HCT116 (cell line): ENCODE data around the gene MFSD6. TPM values are rescaled to one million over a fixed set of nuclear protein-coding genes. Genes with fewer than 3 reads are reported as not detected.

Source experiments
- ATAC-seq: fragments of 200-7000 bp; cut with Tn5 transposase; 2 replicates; pipeline ENCODE4 v1.9.1; 2020; ENCODE audit warnings: mild to moderate bottlenecking, moderate library complexity
- BruUV-seq: library from RNA; stranded (reverse); fragments of 400-500 nt; replicated peaks from 2 replicates; lab custom pipeline; 2021; lab: Mats Ljungman, UMichigan
- CTCF ChIA-PET: fragments of 300-600 bp; sonication (Branson Sonifier 250); formaldehyde crosslinking; loops from one replicate; lab custom pipeline; 2021; ENCODE audit warnings: antibody characterized with exemption; lab: Charles Lee
- POLR2A ChIA-PET: fragments of 300-600, 350-600 bp; sonication (Branson Sonifier 250); formaldehyde crosslinking; loops from one replicate; lab custom pipeline; 2021; ENCODE audit warnings: antibody characterized with exemption; lab: Charles Lee
- RAD21 ChIA-PET, 2 experiments: fragments of 300-600 bp; sonication (Branson Sonifier 250); formaldehyde crosslinking; loops; one replicate each; lab custom pipeline; 2023; ENCODE audit warnings: low total read pairs in 2 of 2; ENCODE audit not compliant: uncharacterized antibody in 2 of 2, unreplicated experiment in 2 of 2, low non-redundant PET in 1 of 2; lab: Charles Lee
- DNase-seq: peaks from one replicate; pipeline ENCODE4 v3.0.0-alpha.2; 2010; ENCODE audit warnings: low read depth, low spot score
- H2AFZ ChIP-seq: fragments of 200-600 bp; shearing (Covaris generic), sonication (generic); 2 replicates; pipeline ENCODE4 v1.6.1; 2017; ENCODE audit warnings: low read depth, mixed run types, mixed read lengths, antibody characterized with exemption, low read length; ENCODE audit not compliant: poor library complexity, severe bottlenecking
- H3K27ac ChIP-seq: 2 replicates; pipeline ENCODE4 v1.5.1; 2012; ENCODE audit warnings: low read depth, low read length
- H3K27me3 ChIP-seq: fragments of 200-600 bp; sonication (generic); 2 replicates; pipeline ENCODE4 v1.6.1; 2016; ENCODE audit warnings: mixed run types, low read length, mixed read lengths; ENCODE audit not compliant: insufficient read depth
- H3K36me3 ChIP-seq, 2 experiments: fragments of 200-500 bp in 1 of 2; fragments of 200-600 bp in 1 of 2; sonication (Bioruptor generic) in 1 of 2; sonication (generic) in 1 of 2; 2 replicates each; pipeline versions ENCODE4 v1.5.1 to v1.6.1; 2014 to 2016; ENCODE audit warnings: low read length in 2 of 2, inconsistent platforms in 1 of 2, mixed read lengths in 1 of 2, mixed run types in 1 of 2; ENCODE audit not compliant: insufficient read depth in 2 of 2, control insufficient read depth in 1 of 2
- H3K4me1 ChIP-seq, 2 experiments: fragments of 200-600 bp in 1 of 2; sonication (generic) in 1 of 2; 2 replicates each; pipeline versions ENCODE4 v1.5.1 to v1.6.1; 2012 to 2017; ENCODE audit warnings: low read length in 2 of 2, inconsistent platforms in 1 of 2, mild to moderate bottlenecking in 1 of 2, mixed read lengths in 1 of 2, mixed run types in 1 of 2, moderate library complexity in 1 of 2; ENCODE audit not compliant: insufficient read depth in 2 of 2, control insufficient read depth in 1 of 2
- H3K4me2 ChIP-seq: fragments of 200-600 bp; sonication (generic); 2 replicates; pipeline ENCODE4 v1.6.1; 2017; ENCODE audit warnings: mixed run types, low read length, mixed read lengths
- H3K4me3 ChIP-seq, 2 experiments: fragments of 200-600 bp in 1 of 2; sonication (generic) in 1 of 2; replicated peaks in 1 of 2; 2 replicates each; pipeline ENCODE4 v1.5.1; 2011 to 2016; ENCODE audit warnings: low read length in 2 of 2, control low read depth in 1 of 2, low read depth in 1 of 2, mild to moderate bottlenecking in 1 of 2, mixed read lengths in 1 of 2, mixed run types in 1 of 2
- H3K79me2 ChIP-seq: fragments of 200-600 bp; sonication (generic); 2 replicates; pipeline ENCODE4 v1.6.1; 2017; ENCODE audit warnings: mild to moderate bottlenecking, mixed run types, low read length, moderate library complexity, mixed read lengths; ENCODE audit not compliant: insufficient read depth
- H3K9ac ChIP-seq: fragments of 200-600 bp; sonication (generic); 2 replicates; pipeline ENCODE4 v1.6.1; 2016; ENCODE audit warnings: low read length, mixed read lengths
- H3K9me2 ChIP-seq: fragments of 200-600 bp; sonication (generic), shearing (Covaris generic); 2 replicates; pipeline ENCODE4 v1.6.1; 2017; ENCODE audit warnings: mixed run types, mild to moderate bottlenecking, moderate library complexity; ENCODE audit not compliant: insufficient read depth
- H3K9me3 ChIP-seq, 2 experiments: fragments of 200-500 bp in 1 of 2; fragments of 200-600 bp in 1 of 2; sonication (Bioruptor generic) in 1 of 2; sonication (generic) in 1 of 2; 2 replicates each; pipeline ENCODE4 v1.6.1; 2014 to 2017; ENCODE audit warnings: low read length in 2 of 2, mixed read lengths in 2 of 2, inconsistent platforms in 1 of 2, low read depth in 1 of 2, mild to moderate bottlenecking in 1 of 2, mixed run types in 1 of 2, moderate library complexity in 1 of 2; ENCODE audit not compliant: control insufficient read depth in 1 of 2, insufficient read depth in 1 of 2
- H4K20me1 ChIP-seq: fragments of 200-600 bp; sonication (generic), shearing (Covaris generic); 2 replicates; pipeline ENCODE4 v1.6.1; 2017; ENCODE audit warnings: mixed run types, mild to moderate bottlenecking, moderate library complexity; ENCODE audit not compliant: insufficient read depth
- CEBPB ChIP-seq: IDR thresholded peaks from 2 replicates; pipeline ENCODE4 v1.6.1; 2012; ENCODE audit warnings: low read depth
- EGR1 ChIP-seq: IDR thresholded peaks from 2 replicates; pipeline ENCODE4 v1.6.1; 2012; ENCODE audit warnings: low read depth
- EZH2 ChIP-seq: fragments of 200-600 bp; sonication (generic); IDR thresholded peaks from 2 replicates; pipeline ENCODE4 v1.6.1; 2017; ENCODE audit warnings: antibody characterized with exemption, mixed run types
- FOSL1 ChIP-seq: IDR thresholded peaks from 2 replicates; pipeline ENCODE4 v1.6.1; 2012; ENCODE audit warnings: low read depth
- JUND ChIP-seq: IDR thresholded peaks from 2 replicates; pipeline ENCODE4 v1.6.1; 2012
- POLR2A ChIP-seq: IDR thresholded peaks from 2 replicates; pipeline ENCODE4 v1.7.0; 2011; ENCODE audit warnings: borderline replicate concordance; ENCODE audit not compliant: insufficient read depth, insufficient read length; ENCODE audit errors: extremely low read depth
- RAD21 ChIP-seq: IDR thresholded peaks from 2 replicates; pipeline ENCODE4 v1.6.1; 2012; ENCODE audit warnings: low read depth, mild to moderate bottlenecking
- SIN3A ChIP-seq: IDR thresholded peaks from 2 replicates; pipeline ENCODE4 v1.6.1; 2012; ENCODE audit warnings: low read depth
- SP1 ChIP-seq: IDR thresholded peaks from 2 replicates; pipeline ENCODE4 v1.6.1; 2012; ENCODE audit warnings: low read depth
- TCF7L2 ChIP-seq: IDR thresholded peaks from 2 replicates; pipeline ENCODE4 v1.7.0; 2011; ENCODE audit warnings: borderline replicate concordance, inconsistent platforms; ENCODE audit not compliant: insufficient read depth, insufficient read length; ENCODE audit errors: extremely low read depth
- YY1 ChIP-seq: IDR thresholded peaks from 2 replicates; pipeline ENCODE4 v1.6.1; 2011; ENCODE audit warnings: low read length, low read depth, moderate library complexity, mild to moderate bottlenecking; ENCODE audit not compliant: insufficient replicate concordance; ENCODE audit errors: extremely low read depth
- ZBTB33 ChIP-seq: IDR thresholded peaks from 2 replicates; pipeline ENCODE4 v1.6.1; 2011; ENCODE audit warnings: mild to moderate bottlenecking, low read length, moderate library complexity; ENCODE audit not compliant: insufficient replicate concordance; ENCODE audit errors: extremely low read depth
- ZNF274 ChIP-seq: fragments of 200-500 bp; sonication (Bioruptor generic); IDR thresholded peaks from 2 replicates; pipeline ENCODE4 v1.6.1; 2014; ENCODE audit warnings: mild to moderate bottlenecking, low read depth, low read length, inconsistent platforms
- intact Hi-C: fragments of 100-400 bp; cut with micrococcal nuclease; formaldehyde crosslinking; loops from 2 replicates; pipeline ENCODE4 v1.10.0; 2022
- total RNA-seq: library from RNA; stranded (reverse); gene quantifications from one replicate; pipeline ENCODE4 v1.2.1, GENCODE V29; 2021; ENCODE audit not compliant: unreplicated experiment
- TF ChIP-seq, protein P1 (sequence below), 3 experiments: fragments of 200-600 bp in 1 of 3; sonication (generic) in 1 of 3; IDR thresholded peaks in 2 of 3; conservative IDR thresholded peaks in 1 of 3; 2 replicates each; pipeline ENCODE4 v1.5.1; 2012 to 2017; ENCODE audit warnings: low read depth in 2 of 3, low read length in 2 of 3, antibody characterized with exemption in 1 of 3, borderline replicate concordance in 1 of 3, control low read depth in 1 of 3, mild to moderate bottlenecking in 1 of 3, mixed read lengths in 1 of 3, mixed run types in 1 of 3, moderate library complexity in 1 of 3; ENCODE audit not compliant: insufficient read depth in 1 of 3

The MFSD6 gene
- total RNA-seq, 1 experiment from 2014 or later = 18.6 TPM

DNA sequence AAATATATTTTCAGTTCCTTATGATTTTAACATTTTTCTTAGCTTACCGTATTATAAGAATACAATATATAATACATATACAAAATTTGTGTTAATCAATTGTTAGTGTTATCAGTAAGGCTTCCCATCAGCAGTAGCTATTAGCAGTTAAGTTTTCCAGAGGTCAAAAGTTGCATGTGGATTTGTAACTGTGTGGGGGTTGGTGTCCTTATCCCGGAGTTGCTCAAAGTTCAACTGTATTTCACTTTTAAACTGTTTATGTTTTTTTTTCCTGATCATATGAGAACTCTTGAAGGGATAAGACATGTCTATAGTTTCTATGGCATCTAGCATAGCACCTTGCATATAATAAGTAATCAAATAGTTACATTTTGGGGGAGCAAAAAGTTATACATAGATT, 11.9 kb upstream of the MFSD6 start:
- POLR2A ChIA-PET = no interaction called here
- intact Hi-C loops = no loop called here
- TF ChIP-seq SIN3A = no peak
- no peak for TF ChIP-seq ZBTB33
- TF ChIP-seq, all 23 proteins: peak for 0

GRCh38 chr2:190402986-190403603, 5.1 kb upstream of the MFSD6 start:
- no peak for ATAC-seq
- Histone ChIP-seq H3K27ac (no peak overlapping the region), H3K4me2 (no peak overlapping the region), H3K9me3 (no peaks in the 10 kb centered on the region), H3K4me1 (peaks cover 0 to 19% of the 10 kb centered on the region in 2 experiments; a peak in 2 of 4 replicates), H3K79me2 (no peaks in the 10 kb centered on the region), H3K36me3 (no peaks in the 10 kb centered on the region), H3K4me3 (no peak overlapping the region), H3K9ac (no peak overlapping the region), H3K9me2 (no peaks in the 10 kb centered on the region), H2AFZ (no peak overlapping the region), H3K27me3 (no peaks in the 10 kb centered on the region), H4K20me1 (no peaks in the 10 kb centered on the region)
- DNase-seq = no peak
- CTCF ChIA-PET = no interaction called here
- intact Hi-C loops = no loop called here
- POLR2A ChIA-PET = no interaction called here
- RAD21 ChIA-PET = no interaction called here
- BruUV-seq = no TSS peak
- TF ChIP-seq CEBPB (no peak), EZH2 (no peak), ZBTB33 (no peak), YY1 (no peak), EGR1 (no peak), TCF7L2 (no peak), RAD21 (no peak), FOSL1 (no peak), ZNF274 (no peak), SP1 (no peak), JUND (no peak), POLR2A (no peak), SIN3A (no peak)
- TF ChIP-seq, protein P1, sequence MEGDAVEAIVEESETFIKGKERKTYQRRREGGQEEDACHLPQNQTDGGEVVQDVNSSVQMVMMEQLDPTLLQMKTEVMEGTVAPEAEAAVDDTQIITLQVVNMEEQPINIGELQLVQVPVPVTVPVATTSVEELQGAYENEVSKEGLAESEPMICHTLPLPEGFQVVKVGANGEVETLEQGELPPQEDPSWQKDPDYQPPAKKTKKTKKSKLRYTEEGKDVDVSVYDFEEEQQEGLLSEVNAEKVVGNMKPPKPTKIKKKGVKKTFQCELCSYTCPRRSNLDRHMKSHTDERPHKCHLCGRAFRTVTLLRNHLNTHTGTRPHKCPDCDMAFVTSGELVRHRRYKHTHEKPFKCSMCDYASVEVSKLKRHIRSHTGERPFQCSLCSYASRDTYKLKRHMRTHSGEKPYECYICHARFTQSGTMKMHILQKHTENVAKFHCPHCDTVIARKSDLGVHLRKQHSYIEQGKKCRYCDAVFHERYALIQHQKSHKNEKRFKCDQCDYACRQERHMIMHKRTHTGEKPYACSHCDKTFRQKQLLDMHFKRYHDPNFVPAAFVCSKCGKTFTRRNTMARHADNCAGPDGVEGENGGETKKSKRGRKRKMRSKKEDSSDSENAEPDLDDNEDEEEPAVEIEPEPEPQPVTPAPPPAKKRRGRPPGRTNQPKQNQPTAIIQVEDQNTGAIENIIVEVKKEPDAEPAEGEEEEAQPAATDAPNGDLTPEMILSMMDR (IDR thresholded peaks at IDR 0.05 in 2 of 3, conservative IDR thresholded peaks at IDR 0.05 in 1 of 3; ENCODE audit: borderline replicate concordance in 1 of 3, insufficient read depth in 1 of 3, low read depth in 2 of 3, low read length in 2 of 3) = no peak

More for the DNA sequence above, 11.9 kb upstream of the MFSD6 start:
- no peaks in the 10 kb centered on the region for H3K9me3 ChIP-seq
- no TSS peak for BruUV-seq
- no peak overlapping the region for H2AFZ ChIP-seq
- no peak overlapping the region for H3K4me3 ChIP-seq
- no peak overlapping the region for H3K9ac ChIP-seq
- H3K9me2 ChIP-seq = no peaks in the 10 kb centered on the region
- RAD21 ChIA-PET = no interaction called here
- no peaks in the 10 kb centered on the region for H4K20me1 ChIP-seq
- DNase-seq (no peak), ATAC-seq (no peak)
- H3K79me2 ChIP-seq = no peaks in the 10 kb centered on the region
- H3K4me2 ChIP-seq = no peak overlapping the region
- no peaks in the 10 kb centered on the region for H3K4me1 ChIP-seq
- no peak overlapping the region for H3K27ac ChIP-seq
- H3K27me3 ChIP-seq = no peaks in the 10 kb centered on the region
- CTCF ChIA-PET = no interaction called here
- H3K36me3 ChIP-seq = no peaks in the 10 kb centered on the region
